Measurements from ENCODE around the gene MYL6B.

Gene MYL6B

GRCh38 chr12:56160193-56160763 lies 7.9 kb downstream of the MYL6B start:
- Histone ChIP-seq H3K36me3 (ENCODE audit: control insufficient read depth in 1 of 2, insufficient read depth in 2 of 2, low read depth in 1 of 2, low read length in 2 of 2) (peaks cover 61 to 65% of the 10 kb centered on the region in 2 experiments), H2BK12ac (ENCODE audit: low read length in 2 of 2) (no peak overlapping the region), H3K4me2 (ENCODE audit: low read length, poor library complexity, severe bottlenecking) (peak overlapping the region; percentile 79), H3K9me3 (ENCODE audit: control insufficient read depth, low read length) (no peaks in the 10 kb centered on the region), H3K18ac (ENCODE audit: low read depth in 1 of 2, low read length in 2 of 2) (peak overlapping the region in 1 of 2 experiments; percentile 5), H3K79me1 (replicated peaks; ENCODE audit: low read length, poor library complexity, severe bottlenecking) (peaks cover 3% of the 10 kb centered on the region), H3K27ac (ENCODE audit: low read length, poor library complexity, severe bottlenecking) (peak overlapping the region; percentile 97), H4K91ac (ENCODE audit: low read length) (no peak overlapping the region), H3K4me3 (ENCODE audit: insufficient read depth in 1 of 2, low read depth in 1 of 2, low read length in 2 of 2) (peak overlapping the region; percentile 58 to 95), H3K23ac (ENCODE audit: low read length in 2 of 2) (peak overlapping the region in 1 of 2 experiments; percentile 54), H2AK5ac (ENCODE audit: low read length, severe bottlenecking) (peak overlapping the region; percentile 17), H3K9ac (ENCODE audit: low read length) (peak overlapping the region; percentile 99), H2BK120ac (ENCODE audit: low read depth, low read length) (no peak overlapping the region), H3K27me3 (ENCODE audit: control insufficient read depth in 1 of 2, insufficient read depth in 1 of 2, low read length in 2 of 2) (no peaks in the 10 kb centered on the region), H2BK15ac (ENCODE audit: low read depth, poor library complexity, severe bottlenecking) (no peak overlapping the region), H3K14ac (ENCODE audit: low read length in 2 of 2) (peak overlapping the region in 1 of 2 experiments; percentile 26), H3K4ac (ENCODE audit: low read depth in 1 of 2, low read length in 2 of 2) (peak overlapping the region in 1 of 2 experiments; percentile 37), H2BK5ac (ENCODE audit: low read depth, low read length, poor library complexity, severe bottlenecking) (no peak overlapping the region), H4K8ac (ENCODE audit: low read length) (no peak overlapping the region), H3K4me1 (ENCODE audit: control insufficient read depth, insufficient read depth, low read depth, low read length) (peaks cover 24% of the 10 kb centered on the region), H2AFZ (ENCODE audit: low read depth, low read length) (no peak overlapping the region)
- WGBS: 22% methylated on average over 5 of the region's 7 CpGs
- DNase-seq: peak; percentile 43

DNA sequence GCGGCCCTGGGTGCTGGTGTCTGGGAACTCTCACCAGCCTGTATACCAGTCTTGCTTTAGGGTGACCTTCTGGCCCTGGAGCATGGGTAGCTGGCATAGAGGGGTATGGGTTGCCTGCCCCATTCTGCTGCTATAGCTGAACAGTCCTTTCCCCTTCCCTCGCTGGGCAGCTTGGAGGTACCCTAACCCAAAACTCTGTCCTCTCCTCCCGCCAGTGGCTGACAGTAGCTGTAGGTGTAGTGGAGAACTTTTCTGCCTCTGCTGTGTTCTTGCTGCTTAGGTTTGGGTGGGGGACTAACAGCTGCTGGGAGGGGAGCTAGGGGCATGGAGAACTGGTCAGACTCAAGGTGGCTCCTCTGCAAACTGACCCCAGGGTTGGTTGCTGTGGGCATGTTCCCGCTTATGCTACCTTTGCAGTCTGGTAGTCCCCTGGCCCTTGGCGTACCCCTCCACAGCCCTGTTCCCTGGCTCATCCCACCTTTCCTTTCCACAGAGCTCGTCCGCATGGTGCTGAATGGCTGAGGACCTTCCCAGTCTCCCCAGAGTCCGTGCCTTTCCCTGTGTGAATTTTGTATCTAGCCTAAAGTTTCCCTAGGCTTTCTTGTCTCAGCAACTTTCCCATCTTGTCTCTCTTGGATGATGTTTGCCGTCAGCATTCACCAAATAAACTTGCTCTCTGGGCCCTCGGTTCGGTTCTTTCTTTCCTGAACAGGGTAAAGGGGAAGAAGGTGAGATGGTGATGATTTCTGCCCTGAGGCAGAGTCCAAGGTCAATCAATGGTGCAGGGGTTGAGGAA lies 8.7 kb downstream of the MYL6B start:
- Histone ChIP-seq H2AFZ (ENCODE audit: low read depth, low read length) (no peak overlapping the region), H3K4me2 (ENCODE audit: low read length, poor library complexity, severe bottlenecking) (peak overlapping the region; percentile 79), H3K4me3 (ENCODE audit: insufficient read depth in 1 of 2, low read depth in 1 of 2, low read length in 2 of 2) (peak overlapping the region; percentile 58 to 95), H3K23ac (ENCODE audit: low read length in 2 of 2) (peak overlapping the region in 1 of 2 experiments; percentile 10), H2AK5ac (ENCODE audit: low read length, severe bottlenecking) (no peak overlapping the region), H2BK120ac (ENCODE audit: low read depth, low read length) (no peak overlapping the region), H3K14ac (ENCODE audit: low read length in 2 of 2) (peak overlapping the region in 1 of 2 experiments; percentile 23), H3K4me1 (ENCODE audit: control insufficient read depth, insufficient read depth, low read depth, low read length) (peaks cover 26% of the 10 kb centered on the region), H3K4ac (ENCODE audit: low read depth in 1 of 2, low read length in 2 of 2) (no peak overlapping the region), H2BK15ac (ENCODE audit: low read depth, poor library complexity, severe bottlenecking) (no peak overlapping the region), H3K36me3 (ENCODE audit: control insufficient read depth in 1 of 2, insufficient read depth in 2 of 2, low read depth in 1 of 2, low read length in 2 of 2) (peaks cover 57 to 66% of the 10 kb centered on the region in 2 experiments), H3K79me1 (replicated peaks; ENCODE audit: low read length, poor library complexity, severe bottlenecking) (no peaks in the 10 kb centered on the region), H3K9ac (ENCODE audit: low read length) (peak overlapping the region; percentile 99), H3K27me3 (ENCODE audit: control insufficient read depth in 1 of 2, insufficient read depth in 1 of 2, low read length in 2 of 2) (no peaks in the 10 kb centered on the region), H3K18ac (ENCODE audit: low read depth in 1 of 2, low read length in 2 of 2) (no peak overlapping the region), H3K27ac (ENCODE audit: low read length, poor library complexity, severe bottlenecking) (peak overlapping the region; percentile 97), H2BK5ac (ENCODE audit: low read depth, low read length, poor library complexity, severe bottlenecking) (no peak overlapping the region), H3K9me3 (ENCODE audit: control insufficient read depth, low read length) (no peaks in the 10 kb centered on the region), H4K91ac (ENCODE audit: low read length) (no peak overlapping the region), H4K8ac (ENCODE audit: low read length) (no peak overlapping the region), H2BK12ac (ENCODE audit: low read length in 2 of 2) (no peak overlapping the region)
- DNase-seq: no peak
- WGBS: 89% methylated on average over 9 of the region's 11 CpGs

DNA sequence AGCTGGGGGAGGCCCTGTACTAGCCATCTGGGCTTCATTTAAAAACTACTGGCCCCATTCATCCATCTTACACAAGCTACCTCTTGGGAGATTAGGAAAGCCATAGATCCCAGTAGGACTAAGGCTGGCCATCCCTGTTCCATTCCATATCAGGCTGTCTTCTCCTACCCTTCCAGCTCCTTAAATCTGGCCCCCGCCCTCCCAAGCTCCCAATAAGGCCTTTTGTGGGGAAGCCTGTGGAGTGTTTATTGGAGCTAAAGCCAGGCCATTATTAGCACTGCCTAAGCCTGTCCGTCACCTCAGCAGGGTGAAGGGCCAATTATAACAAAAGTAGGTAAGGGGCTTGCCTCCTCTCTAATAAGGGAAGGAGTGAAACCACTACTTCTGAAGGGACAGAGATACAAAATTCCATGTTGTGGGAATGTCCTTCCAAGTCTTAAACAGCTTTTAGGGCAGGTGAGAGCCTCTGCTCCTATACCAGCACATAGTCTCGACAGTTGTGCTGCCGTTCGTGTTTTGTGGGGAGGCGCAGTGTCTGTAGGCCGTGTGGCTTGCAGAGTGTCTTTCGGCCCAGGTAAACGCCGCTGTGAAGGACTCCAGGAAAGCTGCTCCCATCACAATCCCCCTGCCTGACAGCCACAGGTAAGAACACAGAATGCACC lies 9.4 kb downstream of the MYL6B start:
- Histone ChIP-seq H3K27ac (ENCODE audit: low read length, poor library complexity, severe bottlenecking) (peak overlapping the region; percentile 4), H3K9me3 (ENCODE audit: control insufficient read depth, low read length) (no peaks in the 10 kb centered on the region), H2BK120ac (ENCODE audit: low read depth, low read length) (no peak overlapping the region), H3K18ac (ENCODE audit: low read depth in 1 of 2, low read length in 2 of 2) (no peak overlapping the region), H3K4ac (ENCODE audit: low read depth in 1 of 2, low read length in 2 of 2) (no peak overlapping the region), H3K79me1 (replicated peaks; ENCODE audit: low read length, poor library complexity, severe bottlenecking) (no peaks in the 10 kb centered on the region), H3K23ac (ENCODE audit: low read length in 2 of 2) (peak overlapping the region in 1 of 2 experiments; percentile 3), H2AK5ac (ENCODE audit: low read length, severe bottlenecking) (no peak overlapping the region), H3K36me3 (ENCODE audit: control insufficient read depth in 1 of 2, insufficient read depth in 2 of 2, low read depth in 1 of 2, low read length in 2 of 2) (peaks cover 63 to 72% of the 10 kb centered on the region in 2 experiments), H2BK5ac (ENCODE audit: low read depth, low read length, poor library complexity, severe bottlenecking) (no peak overlapping the region), H3K4me3 (ENCODE audit: insufficient read depth in 1 of 2, low read depth in 1 of 2, low read length in 2 of 2) (peak overlapping the region in 1 of 2 experiments; percentile 95), H2BK12ac (ENCODE audit: low read length in 2 of 2) (no peak overlapping the region), H2BK15ac (ENCODE audit: low read depth, poor library complexity, severe bottlenecking) (no peak overlapping the region), H3K14ac (ENCODE audit: low read length in 2 of 2) (no peak overlapping the region), H3K9ac (ENCODE audit: low read length) (peak overlapping the region; percentile 99), H3K4me2 (ENCODE audit: low read length, poor library complexity, severe bottlenecking) (peak overlapping the region; percentile 17), H4K91ac (ENCODE audit: low read length) (no peak overlapping the region), H3K27me3 (ENCODE audit: control insufficient read depth in 1 of 2, insufficient read depth in 1 of 2, low read length in 2 of 2) (no peaks in the 10 kb centered on the region), H2AFZ (ENCODE audit: low read depth, low read length) (no peak overlapping the region), H4K8ac (ENCODE audit: low read length) (no peak overlapping the region), H3K4me1 (ENCODE audit: control insufficient read depth, insufficient read depth, low read depth, low read length) (peaks cover 26% of the 10 kb centered on the region)
- no peak for DNase-seq
- WGBS: 94% methylated on average over 8 of the region's 10 CpGs

Data from mesenchymal stem cell (in vitro differentiated cells and primary cell).